H9 (cell line): ENCODE data around the gene CD300LG. TPM values are rescaled to one million over a fixed set of nuclear protein-coding genes. Genes with fewer than 3 reads are reported as not detected.

Experiments
- DNase-seq: peaks from one replicate; pipeline ENCODE4 v3.0.0-alpha.2; 2017
- H2AFZ ChIP-seq: one replicate; pipeline ENCODE4 v1.6.1; 2013; ENCODE audit warnings: mild to moderate bottlenecking, low read length, control low read depth, moderate library complexity
- H2AK5ac ChIP-seq: 2 replicates; pipeline ENCODE4 v1.6.1; 2013; ENCODE audit warnings: low read length, control low read depth, mixed read lengths; ENCODE audit not compliant: insufficient read length
- H2BK120ac ChIP-seq: one replicate; pipeline ENCODE4 v1.6.1; 2013; ENCODE audit warnings: low read depth, mild to moderate bottlenecking, low read length, control low read depth, inconsistent platforms; ENCODE audit not compliant: poor library complexity, severe bottlenecking
- H2BK12ac ChIP-seq: 2 replicates; pipeline ENCODE4 v1.6.1; 2013; ENCODE audit warnings: low read length, control low read depth, mixed read lengths, low read depth; ENCODE audit not compliant: insufficient read length
- H2BK15ac ChIP-seq: 2 replicates; pipeline ENCODE4 v1.6.1; 2013; ENCODE audit warnings: low read depth, low read length, control low read depth
- H2BK20ac ChIP-seq: one replicate; pipeline ENCODE4 v1.6.1; 2013; ENCODE audit warnings: low read depth, mild to moderate bottlenecking, low read length, control low read depth, inconsistent platforms; ENCODE audit not compliant: poor library complexity, severe bottlenecking
- H2BK5ac ChIP-seq: 2 replicates; pipeline ENCODE4 v1.6.1; 2013; ENCODE audit warnings: low read length, control low read depth, mixed read lengths; ENCODE audit not compliant: insufficient read length
- H3K14ac ChIP-seq: 2 replicates; pipeline ENCODE4 v1.6.1; 2013; ENCODE audit warnings: low read length, control low read depth; ENCODE audit not compliant: insufficient read depth
- H3K18ac ChIP-seq: 2 replicates; pipeline ENCODE4 v1.6.1; 2013; ENCODE audit warnings: low read depth, mild to moderate bottlenecking, mixed read lengths, low read length, control low read depth; ENCODE audit not compliant: insufficient read length
- H3K23ac ChIP-seq: 2 replicates; pipeline ENCODE4 v1.6.1; 2013; ENCODE audit warnings: low read length, control low read depth, mixed read lengths, low read depth; ENCODE audit not compliant: insufficient read length
- H3K23me2 ChIP-seq: 2 replicates; pipeline ENCODE4 v1.6.1; 2013; ENCODE audit warnings: low read depth, mild to moderate bottlenecking, mixed read lengths, low read length, control low read depth; ENCODE audit not compliant: insufficient read length, poor library complexity, severe bottlenecking
- H3K27ac ChIP-seq: 2 replicates; pipeline ENCODE4 v1.5.1; 2013; ENCODE audit warnings: low read length, control low read depth, mixed read lengths, low read depth; ENCODE audit not compliant: insufficient read length
- H3K27me3 ChIP-seq: 2 replicates; pipeline ENCODE4 v1.6.1; 2013; ENCODE audit warnings: low read length, control low read depth, inconsistent platforms; ENCODE audit not compliant: insufficient read depth
- H3K4ac ChIP-seq: 2 replicates; pipeline ENCODE4 v1.6.1; 2013; ENCODE audit warnings: low read depth, mild to moderate bottlenecking, control low read depth, inconsistent platforms, low read length, moderate library complexity
- H3K4me1 ChIP-seq: 2 replicates; pipeline ENCODE4 v1.6.1; 2013; ENCODE audit warnings: low read length, control low read depth, inconsistent platforms; ENCODE audit not compliant: insufficient read depth
- H3K4me2 ChIP-seq: 2 replicates; pipeline ENCODE4 v1.6.1; 2013; ENCODE audit warnings: low read length, control low read depth, mixed read lengths; ENCODE audit not compliant: insufficient read length, insufficient read depth
- H3K56ac ChIP-seq: 2 replicates; pipeline ENCODE4 v1.6.1; 2013; ENCODE audit warnings: low read depth, mild to moderate bottlenecking, mixed read lengths, low read length, control low read depth; ENCODE audit not compliant: insufficient read length
- H3K79me1 ChIP-seq: 2 replicates; pipeline ENCODE4 v1.6.1; 2013; ENCODE audit warnings: low read depth, mild to moderate bottlenecking, moderate library complexity, low read length, control low read depth, inconsistent platforms; ENCODE audit not compliant: insufficient read depth, poor library complexity, severe bottlenecking
- H3K79me2 ChIP-seq: 2 replicates; pipeline ENCODE4 v1.6.1; 2013; ENCODE audit warnings: low read length, control low read depth, inconsistent platforms; ENCODE audit not compliant: insufficient read depth
- H3K9ac ChIP-seq: 2 replicates; pipeline ENCODE4 v1.6.1; 2013; ENCODE audit warnings: low read length, control low read depth, mixed read lengths; ENCODE audit not compliant: insufficient read length; ENCODE audit errors: extremely low read depth
- H3K9me3 ChIP-seq: one replicate; pipeline ENCODE4 v1.6.1; 2013; ENCODE audit warnings: low read depth, low read length, inconsistent platforms; ENCODE audit not compliant: control insufficient read depth
- H3T11ph ChIP-seq: one replicate; pipeline ENCODE4 v1.6.1; 2013; ENCODE audit warnings: mild to moderate bottlenecking, low read length, control low read depth, inconsistent platforms
- H4K20me1 ChIP-seq: one replicate; pipeline ENCODE4 v1.6.1; 2013; ENCODE audit not compliant: control insufficient read depth, insufficient read length, insufficient read depth
- H4K5ac ChIP-seq: 2 replicates; pipeline ENCODE4 v1.6.1; 2013; ENCODE audit warnings: low read depth, mild to moderate bottlenecking, mixed read lengths, low read length, control low read depth; ENCODE audit not compliant: insufficient read length
- H4K8ac ChIP-seq: replicated peaks from 2 replicates; pipeline ENCODE4 v1.6.1; 2013; ENCODE audit warnings: low read length, control low read depth, mixed read lengths, low read depth; ENCODE audit not compliant: insufficient read length
- H4K91ac ChIP-seq: 2 replicates; pipeline ENCODE4 v1.6.1; 2013; ENCODE audit warnings: low read depth, mild to moderate bottlenecking, moderate library complexity, mixed read lengths, low read length, control low read depth; ENCODE audit not compliant: insufficient read length
- H3K27ac Mint-ChIP-seq, 3 experiments: 2 replicates in 2 of 3; 3 replicates in 1 of 3; pipeline ENCODE4 v1.8.0; 2020 to 2021; ENCODE audit warnings: mixed read lengths in 3 of 3, mild to moderate bottlenecking in 1 of 3, moderate library complexity in 1 of 3
- H3K27me3 Mint-ChIP-seq: 2 replicates; pipeline ENCODE4 v1.8.0; 2021; ENCODE audit warnings: low read depth, mild to moderate bottlenecking, moderate library complexity, mixed read lengths
- H3K36me3 Mint-ChIP-seq, 3 experiments: 2 replicates in 2 of 3; 3 replicates in 1 of 3; pipeline ENCODE4 v1.8.0; 2020 to 2021; ENCODE audit warnings: low read depth in 3 of 3, mixed read lengths in 3 of 3; ENCODE audit not compliant: insufficient read depth in 1 of 3
- H3K4me1 Mint-ChIP-seq, 2 experiments: 2 replicates each; pipeline ENCODE4 v1.8.0; 2020; ENCODE audit warnings: mixed read lengths in 2 of 2
- H3K4me3 Mint-ChIP-seq, 2 experiments: 2 replicates in 1 of 2; 3 replicates in 1 of 2; pipeline ENCODE4 v1.8.0; 2020 to 2021; ENCODE audit warnings: mild to moderate bottlenecking in 2 of 2, mixed read lengths in 2 of 2, moderate library complexity in 1 of 2
- H3K9me3 Mint-ChIP-seq, 2 experiments: 2 replicates in 1 of 2; 3 replicates in 1 of 2; pipeline ENCODE4 v1.8.0; 2020; ENCODE audit warnings: mild to moderate bottlenecking in 2 of 2, mixed read lengths in 2 of 2, moderate library complexity in 1 of 2
- WGBS: extraction: QIAGEN DNeasy Blood & Tissue Kit; methylation state at CpG from one replicate; pipeline ENCODE4 v1.1.7; 2013; ENCODE audit warnings: missing lambda C conversion rate, low lambda C conversion rate, mixed read lengths; ENCODE audit not compliant: insufficient read length; ENCODE audit errors: extremely low coverage; 5-methylcytosine and 5-hydroxymethylcytosine counted together
- total RNA-seq: library from RNA; stranded (reverse); gene quantifications from 2 replicates; pipeline ENCODE4 v1.2.1, GENCODE V29; 2021
- TF ChIP-seq, protein P1 (sequence below): fragments of 200-600 bp; sonication (generic); conservative IDR thresholded peaks from 3 replicates; pipeline ENCODE4 v1.8.0; 2021; ENCODE audit warnings: antibody characterized with exemption, mild to moderate bottlenecking

Gene CD300LG
- total RNA-seq, 1 experiment from 2014 or later: not detected

DNA sequence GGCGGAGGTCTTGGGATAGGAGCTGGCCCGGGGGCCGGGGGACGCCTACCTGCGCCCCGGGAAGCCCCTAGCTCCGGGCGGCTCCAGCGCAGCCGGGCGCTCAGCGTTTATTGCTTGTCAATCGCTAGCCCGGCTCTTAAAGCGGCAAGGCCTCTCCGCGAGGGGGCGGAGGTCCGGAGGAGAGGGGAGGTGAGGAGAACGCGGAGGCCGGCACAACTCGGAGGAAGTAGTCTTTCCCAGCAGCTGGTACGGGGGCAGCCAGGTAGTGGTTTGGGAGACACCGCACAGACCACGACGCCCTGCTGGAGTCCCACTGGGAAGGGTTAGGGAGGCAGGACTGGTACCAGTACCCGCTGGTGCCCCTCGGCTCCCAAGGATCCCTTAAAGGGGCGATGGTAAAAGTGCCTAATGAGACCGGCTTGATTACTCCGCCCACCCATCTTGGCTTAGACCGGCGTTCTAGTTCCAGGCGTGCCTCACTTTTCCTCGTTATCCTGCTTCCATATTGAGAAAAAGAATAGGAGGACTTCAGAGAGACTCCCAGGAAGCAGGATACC lies 60.5 kb downstream of the CD300LG start, which contains the start of gene MPP2:
Gene MPP2 (minus strand): TSS at position 112 of the 557 bp plus-strand sequence. CDS start 3,076 bp downstream, outside the sequence.
- Histone ChIP-seq H3K79me2 (no peaks in the 10 kb centered on the region), H2BK15ac (no peak within 1 kb of the TSS), H3K4ac (no peak within 1 kb of the TSS), H4K20me1 (no peaks in the 10 kb centered on the region), H3K4me2 (peak within 1 kb of the TSS; percentile 65), H4K5ac (no peak within 1 kb of the TSS), H3K14ac (peak within 1 kb of the TSS; percentile 86; the same call in 1 of the 2 replicates), H3K23me2 (peaks cover 29% of the 10 kb centered on the region), H3K9me3 (no peaks in the 10 kb centered on the region), H3K27me3 (no peaks in the 10 kb centered on the region), H3K56ac (no peak within 1 kb of the TSS), H2BK12ac (no peak within 1 kb of the TSS), H3K9ac (no peak within 1 kb of the TSS), H4K8ac (no peak within 1 kb of the TSS), H2AFZ (no peak within 1 kb of the TSS), H3K79me1 (no peaks in the 10 kb centered on the region), H3K27ac (no peak within 1 kb of the TSS), H3K4me1 (no peaks in the 10 kb centered on the region; the same call in 1 of the 2 replicates), H2AK5ac (no peak within 1 kb of the TSS), H3K23ac (no peak within 1 kb of the TSS), H3T11ph (no peak within 1 kb of the TSS), H4K91ac (no peak within 1 kb of the TSS), H3K18ac (peak within 1 kb of the TSS; percentile 77), H2BK20ac (no peak within 1 kb of the TSS), H2BK5ac (no peak within 1 kb of the TSS), H2BK120ac (no peak within 1 kb of the TSS)
- H3K4me1 Mint-ChIP-seq: peaks cover 20 to 24% of the 10 kb centered on the region in 2 experiments
- no peaks in the 10 kb centered on the region for H3K9me3 Mint-ChIP-seq
- H3K36me3 Mint-ChIP-seq: no peaks in the 10 kb centered on the region
- DNase-seq: peak; percentile 94
- H3K27ac Mint-ChIP-seq: peak within 1 kb of the TSS in 1 of 3 experiments; percentile 55; a peak in 1 of 7 replicates
- H3K27me3 Mint-ChIP-seq: peaks cover 63% of the 10 kb centered on the region
- peak within 1 kb of the TSS; percentile 69 to 89 for H3K4me3 Mint-ChIP-seq
- TF ChIP-seq, protein P1, sequence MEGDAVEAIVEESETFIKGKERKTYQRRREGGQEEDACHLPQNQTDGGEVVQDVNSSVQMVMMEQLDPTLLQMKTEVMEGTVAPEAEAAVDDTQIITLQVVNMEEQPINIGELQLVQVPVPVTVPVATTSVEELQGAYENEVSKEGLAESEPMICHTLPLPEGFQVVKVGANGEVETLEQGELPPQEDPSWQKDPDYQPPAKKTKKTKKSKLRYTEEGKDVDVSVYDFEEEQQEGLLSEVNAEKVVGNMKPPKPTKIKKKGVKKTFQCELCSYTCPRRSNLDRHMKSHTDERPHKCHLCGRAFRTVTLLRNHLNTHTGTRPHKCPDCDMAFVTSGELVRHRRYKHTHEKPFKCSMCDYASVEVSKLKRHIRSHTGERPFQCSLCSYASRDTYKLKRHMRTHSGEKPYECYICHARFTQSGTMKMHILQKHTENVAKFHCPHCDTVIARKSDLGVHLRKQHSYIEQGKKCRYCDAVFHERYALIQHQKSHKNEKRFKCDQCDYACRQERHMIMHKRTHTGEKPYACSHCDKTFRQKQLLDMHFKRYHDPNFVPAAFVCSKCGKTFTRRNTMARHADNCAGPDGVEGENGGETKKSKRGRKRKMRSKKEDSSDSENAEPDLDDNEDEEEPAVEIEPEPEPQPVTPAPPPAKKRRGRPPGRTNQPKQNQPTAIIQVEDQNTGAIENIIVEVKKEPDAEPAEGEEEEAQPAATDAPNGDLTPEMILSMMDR: no peak; the same call in 2 of the 3 replicates
- WGBS: no CpG with 5 or more reads among the region's 36 CpGs
